GM19193 (cell line): ENCODE data around the gene LSAMP.

Experiments
- POLR2A ChIP-seq: IDR thresholded peaks from 4 replicates; pipeline ENCODE4 v1.6.1; 2011; ENCODE audit not compliant: insufficient read depth, insufficient read length; ENCODE audit errors: extremely low read depth

The LSAMP gene

GRCh38 chr3:116040152-116040551, 405.1 kb downstream of the LSAMP start:
- no peak for TF ChIP-seq POLR2A

- no peak for TF ChIP-seq POLR2A
These were observed 405.7 kb downstream of the LSAMP start for GRCh38 chr3:116039651-116039985.

- no peak for TF ChIP-seq POLR2A
These were observed 406.2 kb downstream of the LSAMP start for GRCh38 chr3:116038968-116039650.

GRCh38 chr3:116037954-116038911, 407.1 kb downstream of the LSAMP start:
- TF ChIP-seq POLR2A = no peak

GRCh38 chr3:116035429-116035828, 409.9 kb downstream of the LSAMP start:
- TF ChIP-seq POLR2A = no peak

- no peak for TF ChIP-seq POLR2A
These were observed 410.5 kb downstream of the LSAMP start for GRCh38 chr3:116034794-116035193.

GRCh38 chr3:116034086-116034485, 411.2 kb downstream of the LSAMP start:
- no peak for TF ChIP-seq POLR2A

- TF ChIP-seq POLR2A = no peak
These were observed 411.8 kb downstream of the LSAMP start for GRCh38 chr3:116033516-116033915.

- TF ChIP-seq POLR2A = no peak
These were observed 413.1 kb downstream of the LSAMP start for GRCh38 chr3:116032176-116032575.

GRCh38 chr3:116030131-116030850, 415.0 kb downstream of the LSAMP start:
- no peak for TF ChIP-seq POLR2A

GRCh38 chr3:116029266-116029665, 416.0 kb downstream of the LSAMP start:
- no peak for TF ChIP-seq POLR2A

- TF ChIP-seq POLR2A = no peak
These were observed 417.1 kb downstream of the LSAMP start for GRCh38 chr3:116028157-116028556.

GRCh38 chr3:116020989-116021388, 424.3 kb downstream of the LSAMP start:
- no peak for TF ChIP-seq POLR2A

- TF ChIP-seq POLR2A = no peak
These were observed 424.8 kb downstream of the LSAMP start for GRCh38 chr3:116020495-116020894.

- no peak for TF ChIP-seq POLR2A
These were observed 426.0 kb downstream of the LSAMP start for GRCh38 chr3:116019254-116019763.
